Loucy (cell line): Measurements from ENCODE around the gene FBXL13.

Source experiments
- H2AFZ ChIP-seq: fragments of 200-600 bp; sonication (generic); 2 replicates; pipeline ENCODE4 v1.6.0; 2016; ENCODE audit warnings: antibody characterized with exemption, mild to moderate bottlenecking, low read length, moderate library complexity
- H3F3A ChIP-seq: fragments of 200-600 bp; 2 replicates; pipeline ENCODE4 v1.6.0; 2016; ENCODE audit warnings: antibody characterized with exemption, low read depth, mild to moderate bottlenecking
- H3K27me3 ChIP-seq: fragments of 200-600 bp; sonication (generic); 2 replicates; pipeline ENCODE4 v1.6.1; 2014; ENCODE audit warnings: low read length, mild to moderate bottlenecking; ENCODE audit not compliant: insufficient read depth, poor library complexity, severe bottlenecking
- H3K36me3 ChIP-seq: fragments of 200-600 bp; sonication (generic); 2 replicates; pipeline ENCODE4 v1.6.1; 2016; ENCODE audit warnings: low read length; ENCODE audit not compliant: insufficient read depth
- H3K4me1 ChIP-seq: fragments of 200-600 bp; sonication (generic); 2 replicates; pipeline ENCODE4 v1.5.1; 2014; ENCODE audit warnings: low read length, mild to moderate bottlenecking; ENCODE audit not compliant: insufficient read depth, poor library complexity, severe bottlenecking
- H3K4me2 ChIP-seq: fragments of 200-600 bp; sonication (generic); 2 replicates; pipeline ENCODE4 v1.6.0; 2014; ENCODE audit warnings: antibody characterized with exemption, low read length, low read depth, mild to moderate bottlenecking; ENCODE audit not compliant: poor library complexity, severe bottlenecking
- H3K4me3 ChIP-seq: fragments of 200-600 bp; sonication (generic); 2 replicates; pipeline ENCODE4 v1.5.1; 2014; ENCODE audit warnings: low read length, mild to moderate bottlenecking, mixed read lengths; ENCODE audit not compliant: poor library complexity, severe bottlenecking
- H3K79me2 ChIP-seq: fragments of 200-600 bp; sonication (generic); 2 replicates; pipeline ENCODE4 v1.6.1; 2014; ENCODE audit warnings: low read length; ENCODE audit not compliant: insufficient read depth
- H3K9ac ChIP-seq: fragments of 200-600 bp; sonication (generic); 2 replicates; pipeline ENCODE4 v1.6.0; 2014; ENCODE audit warnings: mild to moderate bottlenecking, low read depth, low read length, moderate library complexity; ENCODE audit not compliant: poor library complexity, severe bottlenecking
- H3K9me2 ChIP-seq: fragments of 200-600 bp; sonication (generic); replicated peaks from 2 replicates; pipeline ENCODE4 v1.6.1; 2016; ENCODE audit warnings: low read depth, low read length, mixed read lengths
- H3K9me3 ChIP-seq: fragments of 200-600 bp; sonication (generic); 2 replicates; pipeline ENCODE4 v1.6.1; 2014; ENCODE audit warnings: mild to moderate bottlenecking, antibody characterized with exemption, low read length, low read depth; ENCODE audit not compliant: insufficient read depth
- H4K20me1 ChIP-seq: fragments of 200-600 bp; sonication (generic); 2 replicates; pipeline ENCODE4 v1.6.0; 2014; ENCODE audit warnings: antibody characterized with exemption, low read length, mild to moderate bottlenecking; ENCODE audit not compliant: insufficient read depth, poor library complexity, severe bottlenecking
- CTCF ChIP-seq: fragments of 200-600 bp; sonication (generic); conservative IDR thresholded peaks from 2 replicates; pipeline ENCODE4 v1.5.1; 2014; ENCODE audit warnings: mild to moderate bottlenecking, antibody characterized with exemption, low read length
- EZH2phosphoT487 ChIP-seq: fragments of 200-600 bp; IDR thresholded peaks from 2 replicates; pipeline ENCODE4 v1.6.1; 2018; ENCODE audit warnings: antibody characterized with exemption, mild to moderate bottlenecking, moderate library complexity, borderline replicate concordance

FBXL13 gene

GRCh38 chr7:102814025-102814471 is 260.5 kb downstream of the FBXL13 start:
- Histone ChIP-seq H3K36me3 (no peaks in the 10 kb centered on the region), H3F3A (no peaks in the 10 kb centered on the region), H3K4me1 (peaks cover 29% of the 10 kb centered on the region), H3K4me2 (no peak overlapping the region), H3K9me3 (no peaks in the 10 kb centered on the region), H3K79me2 (no peaks in the 10 kb centered on the region), H3K9ac (no peak overlapping the region), H3K4me3 (no peak overlapping the region), H3K9me2 (no peaks in the 10 kb centered on the region), H2AFZ (no peak overlapping the region), H4K20me1 (no peaks in the 10 kb centered on the region), H3K27me3 (no peaks in the 10 kb centered on the region)
- no peak for TF ChIP-seq EZH2phosphoT487
- no peak for TF ChIP-seq CTCF

- TF ChIP-seq CTCF = no peak
- TF ChIP-seq EZH2phosphoT487 = no peak
- Histone ChIP-seq H3K4me1 (peaks cover 29% of the 10 kb centered on the region), H2AFZ (no peak overlapping the region), H3K9me2 (no peaks in the 10 kb centered on the region), H3K36me3 (no peaks in the 10 kb centered on the region), H3K4me3 (no peak overlapping the region), H3K79me2 (no peaks in the 10 kb centered on the region), H3F3A (no peaks in the 10 kb centered on the region), H3K9me3 (no peaks in the 10 kb centered on the region), H3K9ac (no peak overlapping the region), H3K27me3 (no peaks in the 10 kb centered on the region), H4K20me1 (no peaks in the 10 kb centered on the region), H3K4me2 (no peak overlapping the region)
Observed at GRCh38 chr7:102813191-102814024, 261.2 kb downstream of the FBXL13 start.

- H3K4me2 ChIP-seq = peak overlapping the region; percentile 44
- H3K4me1 ChIP-seq = peaks cover 29% of the 10 kb centered on the region
- H3K9ac ChIP-seq = no peak overlapping the region
- H3K27me3 ChIP-seq = no peaks in the 10 kb centered on the region
- H4K20me1 ChIP-seq = no peaks in the 10 kb centered on the region
- H3K79me2 ChIP-seq = no peaks in the 10 kb centered on the region
- H3K9me3 ChIP-seq = no peaks in the 10 kb centered on the region
- TF ChIP-seq EZH2phosphoT487 (no peak), CTCF (no peak)
- H3K36me3 ChIP-seq = no peaks in the 10 kb centered on the region
- H2AFZ ChIP-seq = no peak overlapping the region
- no peaks in the 10 kb centered on the region for H3K9me2 ChIP-seq
- no peaks in the 10 kb centered on the region for H3F3A ChIP-seq
- no peak overlapping the region for H3K4me3 ChIP-seq
Observed at GRCh38 chr7:102811942-102812678, 262.5 kb downstream of the FBXL13 start.
